K562 (cell line): Measurements from ENCODE around the gene NDUFA7.

Experiments
- CBFB ChIP-seq: sonication (generic); formaldehyde crosslinking; IDR thresholded peaks from 2 replicates; pipeline ENCODE4 v1.4.0; 2020; ENCODE audit warnings: mild to moderate bottlenecking, missing genetic modification reagents
- CTCF ChIP-seq, 3 experiments: IDR thresholded peaks in 2 of 3; conservative IDR thresholded peaks in 1 of 3; 2 replicates each; pipeline ENCODE4 v1.5.1; 2011 to 2012; ENCODE audit warnings: low read length in 3 of 3, mild to moderate bottlenecking in 3 of 3, control low read depth in 2 of 3, improper control_type of control experiment in 1 of 3, inconsistent platforms in 1 of 3, low read depth in 1 of 3, mixed read lengths in 1 of 3, moderate library complexity in 1 of 3; ENCODE audit not compliant: insufficient read depth in 2 of 3
- ELK3 ChIP-seq: fragments of 450-650 bp; formaldehyde crosslinking; IDR thresholded peaks from 2 replicates; pipeline ENCODE4 v1.4.0; 2020; ENCODE audit warnings: mild to moderate bottlenecking
- HDAC6 ChIP-seq: IDR thresholded peaks from 2 replicates; pipeline ENCODE4 v1.6.1; 2012; ENCODE audit warnings: low read depth, mild to moderate bottlenecking, control low read depth, inconsistent platforms, low read length, moderate library complexity
- MXI1 ChIP-seq: IDR thresholded peaks from 2 replicates; pipeline ENCODE4 v1.6.1; 2011; ENCODE audit warnings: low read depth, mild to moderate bottlenecking, improper control_type of control experiment, low read length
- NR2F6 ChIP-seq: fragments of 450-650 bp; formaldehyde crosslinking; IDR thresholded peaks from 2 replicates; pipeline ENCODE4 v1.4.0; 2020; ENCODE audit warnings: mild to moderate bottlenecking
- POLR2AphosphoS5 ChIP-seq: IDR thresholded peaks from 2 replicates; pipeline ENCODE4 v1.6.1; 2011; ENCODE audit warnings: mild to moderate bottlenecking, low read depth, low read length, moderate library complexity; ENCODE audit not compliant: control insufficient read depth, insufficient read depth
- SMC3 ChIP-seq: conservative IDR thresholded peaks from 2 replicates; pipeline ENCODE4 v1.6.1; 2011; ENCODE audit warnings: low read depth, low read length, improper control_type of control experiment; ENCODE audit not compliant: insufficient read depth
- SPI1 ChIP-seq: IDR thresholded peaks from 2 replicates; pipeline ENCODE4 v1.6.1; 2011; ENCODE audit warnings: low read depth, low read length, control low read depth, borderline replicate concordance
- ZC3H4 ChIP-seq: sonication (generic); formaldehyde crosslinking; IDR thresholded peaks from 2 replicates; pipeline ENCODE4 v1.9.0; 2021; ENCODE audit warnings: missing genetic modification reagents, borderline replicate concordance
- ZFPM2 ChIP-seq: fragments of 250-450 bp; sonication (Bioruptor Pico); IDR thresholded peaks from 2 replicates; pipeline ENCODE4 v1.5.1; 2022; ENCODE audit warnings: mild to moderate bottlenecking
- ZNF407 ChIP-seq: fragments of 450-650 bp; IDR thresholded peaks from 2 replicates; pipeline ENCODE4 v1.6.1; 2016; ENCODE audit warnings: low read depth

GRCh38 chr19:8307400-8307964 is 13.7 kb downstream of the NDUFA7 start:
- TF ChIP-seq SPI1, result no peak
- TF ChIP-seq ELK3 (CRISPR knock-in tag), result no peak
- no peak for TF ChIP-seq NR2F6
- TF ChIP-seq ZC3H4 (CRISPR knock-in tag), result peak; percentile 93
- TF ChIP-seq HDAC6, result no peak
- 0 out of 6 replicates have a peak, but pooled peaks of 2 of the 3 experiments have one; percentile 1 to 12 for TF ChIP-seq CTCF (IDR thresholded peaks at IDR 0.05 in 2 of 3, conservative IDR thresholded peaks at IDR 0.05 in 1 of 3; ENCODE audit: insufficient read depth in 2 of 3, low read depth in 1 of 3, low read length in 3 of 3)
- TF ChIP-seq CBFB (CRISPR knock-in tag), result no peak
- TF ChIP-seq POLR2AphosphoS5, result no peak
- no peak for TF ChIP-seq MXI1
- no peak for TF ChIP-seq SMC3
- no peak for TF ChIP-seq ZFPM2
- TF ChIP-seq ZNF407, result no peak
